ENCODE data around the gene OSTM1.

The OSTM1 gene

GRCh38 chr6:108074057-108074358, 533 bp downstream of the OSTM1 start:
- DNase-seq, result no peak
- H3K9me3 Mint-ChIP-seq, result no peaks in the 10 kb centered on the region
- peak; percentile 22 for ATAC-seq

GRCh38 chr6:108071736-108072276, 2.7 kb downstream of the OSTM1 start:
- ATAC-seq, result no peak
- H3K36me3 Mint-ChIP-seq (ENCODE audit: low read depth), result peaks cover 1% of the 10 kb centered on the region
- no peaks in the 10 kb centered on the region for H3K9me3 Mint-ChIP-seq
- no peak overlapping the region for H3K4me3 Mint-ChIP-seq
- H3K4me1 Mint-ChIP-seq, result peaks cover 31% of the 10 kb centered on the region
- H3K27ac Mint-ChIP-seq, result no peak overlapping the region
- DNase-seq, result no peak
- H3K27me3 Mint-ChIP-seq, result no peaks in the 10 kb centered on the region

More at GRCh38 chr6:108074057-108074358, 533 bp downstream of the OSTM1 start:
- Mint-ChIP-seq H3K36me3 (ENCODE audit: low read depth) (peaks cover 1% of the 10 kb centered on the region), H3K4me1 (peaks cover 31% of the 10 kb centered on the region), H3K4me3 (peak overlapping the region; percentile 85), H3K27me3 (no peaks in the 10 kb centered on the region), H3K27ac (peak overlapping the region; percentile 52)

GRCh38 chr6:108068618-108069017, 5.9 kb downstream of the OSTM1 start:
- Mint-ChIP-seq H3K4me3 (no peak overlapping the region), H3K9me3 (no peaks in the 10 kb centered on the region), H3K27me3 (no peaks in the 10 kb centered on the region), H3K27ac (no peak overlapping the region), H3K36me3 (ENCODE audit: low read depth) (peaks cover 3% of the 10 kb centered on the region), H3K4me1 (peaks cover 20% of the 10 kb centered on the region)
- DNase-seq (no peak), ATAC-seq (peak; percentile 87)

GRCh38 chr6:108068182-108068581, 6.4 kb downstream of the OSTM1 start:
- peaks cover 15% of the 10 kb centered on the region for H3K4me1 Mint-ChIP-seq
- no peak overlapping the region for H3K27ac Mint-ChIP-seq
- H3K4me3 Mint-ChIP-seq, result no peak overlapping the region
- no peaks in the 10 kb centered on the region for H3K27me3 Mint-ChIP-seq
- no peak for DNase-seq
- peaks cover 3% of the 10 kb centered on the region for H3K36me3 Mint-ChIP-seq (ENCODE audit: low read depth)
- no peaks in the 10 kb centered on the region for H3K9me3 Mint-ChIP-seq
- no peak for ATAC-seq

GRCh38 chr6:108052706-108053105, 21.8 kb downstream of the OSTM1 start:
- ATAC-seq, result no peak
- H3K27ac Mint-ChIP-seq, result no peak overlapping the region
- DNase-seq, result no peak
- no peak overlapping the region for H3K4me3 Mint-ChIP-seq
- peaks cover 4% of the 10 kb centered on the region for H3K36me3 Mint-ChIP-seq (ENCODE audit: low read depth)
- H3K27me3 Mint-ChIP-seq, result no peaks in the 10 kb centered on the region
- H3K9me3 Mint-ChIP-seq, result no peaks in the 10 kb centered on the region
- no peaks in the 10 kb centered on the region for H3K4me1 Mint-ChIP-seq

- Mint-ChIP-seq H3K27ac (no peak overlapping the region), H3K36me3 (ENCODE audit: low read depth) (peaks cover 7% of the 10 kb centered on the region), H3K27me3 (no peaks in the 10 kb centered on the region), H3K9me3 (no peaks in the 10 kb centered on the region), H3K4me3 (no peak overlapping the region), H3K4me1 (no peaks in the 10 kb centered on the region)
- DNase-seq (no peak), ATAC-seq (no peak)
These were observed 23.1 kb downstream of the OSTM1 start for GRCh38 chr6:108051481-108051880.

- Mint-ChIP-seq H3K4me3 (no peak overlapping the region), H3K27ac (no peak overlapping the region), H3K27me3 (no peaks in the 10 kb centered on the region), H3K9me3 (no peaks in the 10 kb centered on the region), H3K36me3 (ENCODE audit: low read depth) (peaks cover 26% of the 10 kb centered on the region), H3K4me1 (no peaks in the 10 kb centered on the region)
- ATAC-seq (no peak), DNase-seq (no peak)
These were observed 34.9 kb downstream of the OSTM1 start for GRCh38 chr6:108039681-108040080.

GRCh38 chr6:108036884-108037283, 37.7 kb downstream of the OSTM1 start:
- Mint-ChIP-seq H3K4me1 (no peaks in the 10 kb centered on the region), H3K36me3 (ENCODE audit: low read depth) (peaks cover 29% of the 10 kb centered on the region), H3K27ac (no peak overlapping the region), H3K4me3 (no peak overlapping the region), H3K27me3 (no peaks in the 10 kb centered on the region), H3K9me3 (no peaks in the 10 kb centered on the region)
- no peak for ATAC-seq
- no peak for DNase-seq

GRCh38 chr6:108031968-108032367, 42.6 kb downstream of the OSTM1 start:
- Mint-ChIP-seq H3K27ac (no peak overlapping the region), H3K36me3 (ENCODE audit: low read depth) (peaks cover 10% of the 10 kb centered on the region), H3K4me3 (no peak overlapping the region), H3K9me3 (no peaks in the 10 kb centered on the region), H3K27me3 (no peaks in the 10 kb centered on the region), H3K4me1 (no peaks in the 10 kb centered on the region)
- DNase-seq (no peak), ATAC-seq (no peak)

- DNase-seq (no peak), ATAC-seq (no peak)
- no peak overlapping the region for H3K4me3 Mint-ChIP-seq
- no peaks in the 10 kb centered on the region for H3K4me1 Mint-ChIP-seq
- no peak overlapping the region for H3K27ac Mint-ChIP-seq
- no peaks in the 10 kb centered on the region for H3K9me3 Mint-ChIP-seq
- no peaks in the 10 kb centered on the region for H3K27me3 Mint-ChIP-seq
- peaks cover 3% of the 10 kb centered on the region for H3K36me3 Mint-ChIP-seq (ENCODE audit: low read depth)
These were observed 44.3 kb downstream of the OSTM1 start for GRCh38 chr6:108030211-108030610.

GRCh38 chr6:108029226-108029921, 45.2 kb downstream of the OSTM1 start:
- Mint-ChIP-seq H3K27ac (no peak overlapping the region), H3K27me3 (no peaks in the 10 kb centered on the region), H3K4me3 (no peak overlapping the region), H3K36me3 (ENCODE audit: low read depth) (peaks cover 3% of the 10 kb centered on the region), H3K4me1 (no peaks in the 10 kb centered on the region), H3K9me3 (no peaks in the 10 kb centered on the region)
- ATAC-seq (no peak), DNase-seq (no peak)

- H3K36me3 Mint-ChIP-seq (ENCODE audit: low read depth), result no peaks in the 10 kb centered on the region
- H3K4me3 Mint-ChIP-seq, result no peak overlapping the region
- H3K4me1 Mint-ChIP-seq, result no peaks in the 10 kb centered on the region
- H3K27me3 Mint-ChIP-seq, result no peaks in the 10 kb centered on the region
- H3K9me3 Mint-ChIP-seq, result no peaks in the 10 kb centered on the region
- ATAC-seq, result no peak
- DNase-seq, result no peak
- H3K27ac Mint-ChIP-seq, result no peak overlapping the region
These were observed 46.9 kb downstream of the OSTM1 start for GRCh38 chr6:108027594-108027993.

GRCh38 chr6:108027056-108027455, 47.5 kb downstream of the OSTM1 start:
- Mint-ChIP-seq H3K4me3 (no peak overlapping the region), H3K36me3 (ENCODE audit: low read depth) (no peaks in the 10 kb centered on the region)
- no peak for DNase-seq

GRCh38 chr6:108024427-108025073, 50.0 kb downstream of the OSTM1 start:
- Mint-ChIP-seq H3K27me3 (no peaks in the 10 kb centered on the region), H3K4me3 (no peak overlapping the region), H3K36me3 (ENCODE audit: low read depth) (no peaks in the 10 kb centered on the region), H3K9me3 (no peaks in the 10 kb centered on the region), H3K27ac (no peak overlapping the region), H3K4me1 (no peaks in the 10 kb centered on the region)
- no peak for ATAC-seq
- DNase-seq, result no peak

More at GRCh38 chr6:108027056-108027455, 47.5 kb downstream of the OSTM1 start:
- Mint-ChIP-seq H3K27ac (no peak overlapping the region), H3K9me3 (no peaks in the 10 kb centered on the region), H3K4me1 (no peaks in the 10 kb centered on the region), H3K27me3 (no peaks in the 10 kb centered on the region)
- ATAC-seq, result no peak

GRCh38 chr6:108020472-108021116, 53.9 kb downstream of the OSTM1 start:
- Mint-ChIP-seq H3K27me3 (peaks cover 2% of the 10 kb centered on the region), H3K9me3 (peaks cover 10% of the 10 kb centered on the region), H3K36me3 (ENCODE audit: low read depth) (no peaks in the 10 kb centered on the region), H3K27ac (no peak overlapping the region), H3K4me3 (no peak overlapping the region), H3K4me1 (no peaks in the 10 kb centered on the region)
- DNase-seq (no peak), ATAC-seq (no peak)
